SKM-1 treated with dmso at 0.1 percent for 144 hours (cell line): ENCODE results near the gene RBBP8NL.

Experiments
- DNase-seq: peaks from one replicate; lab custom pipeline; 2025; ENCODE audit not compliant: unreplicated experiment; lab: John Stamatoyannopoulos, UW

The RBBP8NL gene

DNA sequence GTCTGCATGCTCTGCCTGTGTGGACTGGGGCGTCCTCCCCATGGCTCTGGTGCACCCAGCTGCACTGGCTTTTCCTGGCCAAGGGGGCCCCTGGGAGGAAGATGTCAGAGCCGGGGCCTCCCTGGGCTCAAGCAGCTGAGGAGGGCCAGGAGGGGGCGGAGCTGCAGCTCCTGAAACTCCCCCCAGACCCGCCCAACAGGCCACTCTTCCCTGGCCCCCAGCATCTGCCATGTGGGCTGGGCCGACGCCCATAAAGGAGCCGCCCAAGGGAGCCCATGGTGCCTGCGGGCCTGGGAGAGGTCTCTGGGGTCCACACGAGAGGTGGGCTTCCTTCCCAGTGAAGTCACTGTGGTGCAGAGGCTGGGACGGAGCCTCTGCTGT is 4.0 kb downstream of the RBBP8NL start:
- no peak for DNase-seq

GRCh38 chr20:62422636-62423325 is 4.6 kb downstream of the RBBP8NL start:
- no peak for DNase-seq

GRCh38 chr20:62421716-62421990 is 5.7 kb downstream of the RBBP8NL start:
- DNase-seq = no peak

GRCh38 chr20:62420846-62421715 is 6.3 kb downstream of the RBBP8NL start:
- DNase-seq = no peak

GRCh38 chr20:62419759-62420158 is 7.6 kb downstream of the RBBP8NL start:
- no peak for DNase-seq

DNA sequence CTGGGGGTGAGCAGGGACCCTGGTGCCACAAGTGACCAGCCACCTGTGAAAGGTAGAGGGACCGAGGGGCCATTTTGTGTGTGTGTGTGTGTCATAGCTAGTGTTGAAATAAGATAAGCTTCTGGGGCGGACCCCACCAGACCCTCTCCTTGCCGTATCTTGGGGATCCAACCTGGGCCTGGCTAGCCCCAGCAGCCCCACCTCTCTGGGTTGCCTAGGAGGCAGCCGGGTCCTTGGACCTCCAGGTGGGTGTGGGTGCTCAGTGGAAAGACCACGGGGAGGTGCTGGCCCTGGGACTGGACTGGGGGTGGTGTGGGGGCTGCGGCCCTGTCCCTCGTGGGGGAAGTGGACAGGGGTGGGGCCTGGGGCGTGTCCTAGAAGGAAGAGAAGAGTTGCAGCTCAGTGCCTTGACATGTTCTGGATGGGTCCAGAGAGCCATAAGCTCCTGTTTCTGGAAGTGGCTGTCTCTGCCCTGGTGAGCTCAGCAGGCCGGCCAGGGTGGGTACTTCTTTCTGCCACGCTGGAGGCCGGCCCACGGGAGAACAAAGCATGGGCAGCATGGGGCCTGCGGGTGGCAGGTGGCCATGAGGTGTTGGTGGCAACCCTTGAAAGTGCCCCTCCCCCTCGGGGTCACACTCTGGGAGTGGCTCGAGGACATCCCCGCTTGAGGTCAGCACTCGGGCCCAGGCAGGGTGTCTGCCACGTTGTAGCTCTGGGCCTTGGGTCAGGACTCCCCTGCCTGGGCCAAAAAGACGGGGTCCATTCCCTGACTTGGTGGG is 8.4 kb downstream of the RBBP8NL start:
- DNase-seq = no peak

DNA sequence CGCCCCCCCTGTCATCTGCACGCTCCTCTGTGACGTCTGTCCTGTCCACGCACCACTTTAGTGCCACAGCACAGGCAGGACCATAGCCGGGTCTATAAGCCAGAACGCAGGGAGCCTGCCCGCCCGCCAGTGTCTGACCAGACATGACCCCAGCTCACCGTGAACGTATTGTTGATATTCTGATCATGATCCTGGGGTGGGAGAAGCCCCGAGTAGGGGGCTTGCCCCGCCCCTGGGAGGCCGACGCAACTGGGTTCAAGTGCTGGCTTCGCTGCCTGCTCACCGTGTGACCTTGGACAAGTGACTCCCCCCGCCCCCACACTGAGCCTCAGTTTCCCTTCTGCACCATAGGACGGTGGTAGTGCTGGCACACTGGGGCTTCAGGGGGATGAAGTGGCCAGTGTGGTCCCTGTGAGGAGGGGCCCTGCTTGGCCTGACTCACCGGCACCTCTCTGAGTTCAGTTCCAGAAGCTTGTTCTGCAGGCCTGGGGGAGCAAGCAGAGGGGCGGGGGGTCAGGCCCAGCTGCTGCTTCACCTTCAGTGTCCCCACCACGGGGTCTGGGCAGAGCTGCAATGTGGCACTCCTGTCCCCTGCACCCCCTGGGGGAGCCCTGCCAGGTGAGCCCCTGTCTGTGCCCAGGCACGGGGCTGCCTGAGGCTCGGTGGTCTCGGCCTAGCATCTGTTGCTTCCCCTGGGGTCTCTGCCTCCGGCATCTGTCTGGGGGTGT is 9.2 kb downstream of the RBBP8NL start:
- DNase-seq = no peak

- no peak for DNase-seq
Observed at GRCh38 chr20:62416651-62417637, 10.4 kb downstream of the RBBP8NL start.

DNA sequence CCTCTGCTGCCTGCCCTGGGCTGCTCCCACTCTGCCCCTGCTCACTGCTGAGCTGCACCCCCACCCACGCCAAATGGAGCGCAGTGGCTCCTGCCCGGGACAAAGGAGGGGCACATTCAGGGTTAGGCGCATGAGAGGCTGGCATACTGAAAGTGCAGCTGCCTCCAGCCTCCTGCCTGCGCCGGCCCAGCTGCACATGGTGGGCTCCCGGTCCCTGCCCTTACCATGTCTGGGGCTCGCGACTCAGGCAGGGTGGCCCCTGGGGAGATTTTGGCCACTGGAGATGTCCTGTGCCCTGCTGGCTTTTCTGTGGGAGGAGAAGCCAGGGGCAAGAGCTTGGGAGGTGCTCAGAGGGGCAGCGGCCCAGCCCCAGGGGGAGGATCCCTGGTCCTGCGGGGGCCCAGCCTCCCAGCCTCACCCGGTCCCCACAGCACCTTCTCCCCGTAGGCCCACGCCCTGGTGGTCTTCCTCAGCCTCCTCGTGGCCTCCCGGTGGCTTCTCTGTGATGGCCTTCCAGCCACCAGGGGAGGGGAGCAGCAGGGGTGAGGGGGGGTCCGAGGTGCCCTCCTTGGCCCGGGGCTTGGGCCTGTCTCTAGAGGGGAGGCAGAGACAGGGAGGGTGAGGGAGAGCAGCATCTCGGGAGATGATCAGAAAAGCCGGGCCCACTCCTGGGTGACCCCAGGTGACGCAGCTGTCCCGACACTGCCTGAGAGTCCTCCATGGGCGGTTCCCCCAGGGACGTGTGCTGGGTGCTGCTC is 11.8 kb downstream of the RBBP8NL start:
- DNase-seq = no peak

DNA sequence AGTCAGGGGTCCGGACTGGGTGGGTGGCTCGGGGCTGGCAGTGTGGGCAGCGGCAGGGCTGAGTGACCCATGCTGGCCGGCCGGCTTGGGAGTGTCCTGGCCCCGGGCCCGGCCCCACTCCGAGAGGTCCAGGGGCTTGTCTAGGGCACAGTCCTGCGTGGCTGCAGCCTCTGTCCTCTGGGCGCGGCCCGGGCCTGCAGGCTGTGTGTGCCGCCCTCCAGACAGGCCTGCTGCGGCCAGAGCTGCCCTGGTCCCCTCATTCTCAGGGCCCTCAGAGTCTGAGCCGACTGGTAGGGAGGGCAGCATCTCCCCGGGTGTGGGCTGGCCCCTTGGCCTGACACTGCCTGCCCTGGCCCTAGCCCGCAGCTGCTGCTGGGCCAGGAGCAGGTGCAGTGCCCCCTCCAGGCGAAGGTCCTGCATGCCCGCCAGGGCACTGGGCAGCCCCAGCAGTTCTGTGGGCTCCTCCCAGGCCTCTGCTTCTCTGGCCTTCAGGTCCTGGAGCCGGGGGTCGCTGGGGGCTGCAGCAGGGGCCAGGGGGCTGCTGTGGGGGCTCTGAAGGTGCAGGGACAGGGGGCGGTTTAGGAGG is 13.3 kb downstream of the RBBP8NL start:
- DNase-seq = no peak

DNA sequence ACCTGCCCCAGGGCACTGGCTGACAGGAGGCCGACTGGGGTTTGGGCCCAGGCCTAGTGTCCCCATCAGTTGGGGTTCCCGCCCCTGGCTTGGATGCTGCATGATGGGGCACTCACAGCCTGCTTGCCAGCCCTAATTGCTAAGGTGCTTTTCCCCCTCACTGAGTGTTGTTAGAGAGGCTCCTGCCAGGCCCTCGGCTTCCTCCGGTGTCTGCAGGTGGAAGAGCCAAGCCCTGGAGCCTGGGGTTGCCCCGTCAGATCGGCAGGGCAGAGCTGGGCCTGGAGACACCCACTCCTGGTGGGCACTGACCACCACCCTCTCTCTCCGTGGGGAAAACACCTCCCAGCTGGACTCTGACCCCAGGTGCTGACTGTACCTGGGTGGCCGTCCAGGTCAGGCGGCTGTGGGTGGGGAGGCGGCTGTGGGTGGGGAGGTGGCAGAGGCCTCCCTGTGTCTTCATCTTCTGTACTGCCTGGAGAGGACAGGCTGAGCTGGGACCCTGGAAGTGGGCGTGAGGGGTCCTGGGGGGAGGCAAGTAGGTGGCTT is 14.2 kb downstream of the RBBP8NL start:
- DNase-seq = no peak

DNA sequence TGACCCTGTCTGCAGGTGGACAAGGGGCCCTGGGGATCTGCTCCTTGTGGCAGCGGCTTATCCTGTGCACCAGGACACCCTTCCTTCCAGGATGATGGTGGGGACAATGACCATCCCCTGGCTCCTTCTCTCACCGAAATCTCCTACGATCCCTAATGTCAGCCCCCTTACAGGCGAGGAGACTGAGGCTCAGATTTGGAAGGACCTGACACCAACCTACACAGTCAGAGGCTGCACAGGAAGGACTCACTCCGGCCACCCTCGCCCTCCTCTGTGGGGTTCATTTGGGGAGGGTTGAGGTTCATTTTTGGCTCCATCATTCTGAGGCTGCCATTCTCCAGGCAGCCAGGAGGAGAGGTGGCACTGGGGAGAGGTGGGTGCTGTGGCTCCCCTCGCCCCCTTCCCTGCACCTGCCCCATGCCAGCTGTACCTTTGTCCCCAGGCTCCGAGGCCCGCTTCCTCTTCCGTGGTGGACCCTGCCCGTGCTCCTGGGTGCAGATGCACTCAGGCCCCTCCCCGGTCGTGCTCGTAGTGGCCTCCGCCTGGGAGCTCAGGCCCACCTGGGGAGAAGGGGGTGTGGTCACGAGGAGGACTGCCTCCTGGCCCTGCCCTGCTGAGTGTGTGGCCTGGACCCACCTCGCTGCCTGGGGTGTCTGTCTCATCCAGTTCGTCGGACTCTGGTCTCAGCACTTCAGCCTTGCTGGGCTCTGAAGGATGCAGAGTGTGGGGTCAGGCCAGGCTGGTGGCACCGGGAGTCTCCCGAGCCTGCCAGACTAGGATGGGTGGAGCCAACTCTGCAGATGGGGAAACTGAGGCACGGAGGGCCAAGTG is 14.9 kb downstream of the RBBP8NL start:
- DNase-seq = no peak

GRCh38 chr20:62411479-62412193 is 15.7 kb downstream of the RBBP8NL start:
- DNase-seq = no peak

DNA sequence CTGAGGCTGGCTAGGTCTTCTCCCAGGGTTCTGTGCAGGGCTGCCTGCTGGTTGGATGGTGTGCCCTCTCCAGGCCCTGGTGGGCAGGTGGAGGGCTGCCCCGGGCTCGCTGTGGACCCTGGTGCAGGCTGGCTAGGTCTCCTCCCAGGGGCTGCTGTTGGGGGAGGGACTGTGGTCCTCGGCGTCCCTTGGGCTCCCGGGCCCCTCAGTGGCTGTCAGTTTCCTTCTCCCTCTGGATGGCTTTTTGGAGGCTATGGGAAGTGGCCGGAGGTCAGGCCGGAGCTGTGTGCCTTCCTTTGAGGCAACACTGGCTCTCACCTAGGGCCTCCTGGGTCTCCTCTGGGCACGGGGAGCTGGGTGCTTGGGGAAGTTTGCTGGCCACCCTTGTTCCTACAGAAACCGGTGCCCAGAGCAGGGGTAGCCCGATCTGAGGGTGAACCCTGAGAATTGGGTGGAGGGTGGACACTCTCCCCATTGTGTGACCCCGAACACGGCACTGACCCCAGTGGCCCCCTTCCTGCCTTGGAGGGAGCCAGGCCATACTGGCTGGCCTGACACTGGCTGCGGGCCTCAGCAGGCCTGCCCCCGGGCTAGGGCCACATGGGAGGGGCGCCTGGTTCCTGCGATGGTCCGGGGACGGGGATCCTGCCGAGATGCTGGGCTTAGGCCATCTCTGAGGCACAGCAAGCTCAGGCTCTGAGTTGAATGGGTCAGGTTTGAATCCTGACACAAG is 16.4 kb downstream of the RBBP8NL start:
- DNase-seq = no peak

- DNase-seq = no peak
Observed at GRCh38 chr20:62409931-62410745, 17.2 kb downstream of the RBBP8NL start.
